ENCODE results near the gene MLLT3. TPM values are rescaled to one million over a fixed set of nuclear protein-coding genes. Genes with fewer than 3 reads are reported as not detected.

MLLT3 gene
- total and polyA plus RNA-seq, 2 of the 8 experiments (the other 6 are each of a cell fraction or from before 2014, with no cell fraction given): 5.9 to 9.6 TPM

DNA sequence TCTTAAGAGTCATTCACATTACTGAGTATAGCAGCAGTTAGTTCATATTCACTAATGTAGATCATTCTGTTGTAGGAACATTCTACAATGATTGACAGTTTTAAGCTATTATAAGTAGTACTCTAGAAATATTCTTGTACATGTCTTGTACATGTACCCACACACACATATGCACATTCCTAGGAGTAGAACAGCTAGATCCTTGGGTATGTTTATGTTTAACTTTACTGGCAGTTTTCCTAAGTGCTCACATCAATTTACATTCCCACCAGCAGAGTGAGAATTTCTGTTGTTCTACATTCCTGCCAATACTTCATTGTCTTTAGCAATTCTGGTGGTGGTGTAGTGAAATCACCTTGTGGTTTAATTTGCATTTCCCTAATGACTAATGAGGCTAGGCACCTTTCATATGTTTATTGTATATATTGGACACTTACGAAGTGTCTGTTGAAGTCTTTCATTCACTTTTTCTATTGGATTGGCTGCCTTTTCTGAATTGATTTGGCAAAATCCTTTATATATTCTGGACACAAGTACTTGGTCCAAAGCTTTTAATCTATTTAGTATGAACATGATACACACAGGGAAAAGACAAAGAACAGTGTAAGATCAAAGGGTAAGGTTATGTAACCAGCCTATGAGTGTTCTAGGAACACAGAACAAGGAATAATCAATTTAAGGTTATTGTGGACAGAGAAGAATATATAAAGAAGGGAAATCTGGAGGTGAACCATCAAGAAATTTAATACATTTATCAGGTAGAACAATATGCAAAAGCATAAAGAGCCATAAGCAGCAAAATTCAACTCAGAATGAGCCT lies 95.6 kb downstream of the MLLT3 start:
- Histone ChIP-seq H3K14ac (ENCODE audit: insufficient read length) (no peak overlapping the region), H4K91ac (replicated peaks; ENCODE audit: insufficient read length, low read length) (no peak overlapping the region), H4K8ac (ENCODE audit: extremely low read depth, insufficient read depth, low read length) (no peak overlapping the region), H3K36me3 (ENCODE audit: control insufficient read depth in 2 of 4, insufficient read depth in 4 of 4, low read length in 3 of 4) (no peaks in the 10 kb centered on the region), H3K79me2 (ENCODE audit: control insufficient read depth in 1 of 2, insufficient read depth in 2 of 2, low read length in 2 of 2) (no peaks in the 10 kb centered on the region), H4K20me1 (replicated peaks in 1 of 2; ENCODE audit: control insufficient read depth in 1 of 2, insufficient read depth in 2 of 2, low read length in 2 of 2) (no peaks in the 10 kb centered on the region), H3K27me3 (replicated peaks in 1 of 4; ENCODE audit: control insufficient read depth in 3 of 4, extremely low read depth in 1 of 4, insufficient read depth in 3 of 4, low read length in 3 of 4) (no peaks in the 10 kb centered on the region), H2BK5ac (ENCODE audit: low read depth, low read length) (no peak overlapping the region), H2BK15ac (ENCODE audit: low read length) (no peak overlapping the region), H3K4ac (replicated peaks; ENCODE audit: insufficient read length, low read depth, low read length) (no peak overlapping the region), H2BK20ac (ENCODE audit: low read length) (no peak overlapping the region), H3K9ac (replicated peaks in 1 of 4; ENCODE audit: extremely low read depth in 1 of 4, low read depth in 3 of 4, low read length in 3 of 4) (no peak overlapping the region), H4K5ac (ENCODE audit: insufficient read length, low read depth, low read length) (no peak overlapping the region), H3K4me1 (replicated peaks in 1 of 4; ENCODE audit: control insufficient read depth in 3 of 4, insufficient read depth in 4 of 4, low read length in 3 of 4) (no peaks in the 10 kb centered on the region), H3K23ac (ENCODE audit: insufficient read length) (no peak overlapping the region), H3K9me3 (ENCODE audit: insufficient read depth in 2 of 2, low read depth in 1 of 2, low read length in 1 of 2) (no peaks in the 10 kb centered on the region; a peak in 1 of 4 replicates), H3K18ac (ENCODE audit: extremely low read depth, low read length) (no peak overlapping the region), H3K23me2 (ENCODE audit: low read depth, low read length) (no peaks in the 10 kb centered on the region), H3K79me1 (ENCODE audit: low read depth, low read length) (no peaks in the 10 kb centered on the region), H2AK5ac (ENCODE audit: low read depth, low read length) (no peak overlapping the region), H3K56ac (replicated peaks; ENCODE audit: insufficient read length, low read depth, low read length) (no peak overlapping the region), H2AFZ (ENCODE audit: low read length) (no peak overlapping the region), H2BK12ac (ENCODE audit: low read depth, low read length) (no peak overlapping the region), H3K4me2 (ENCODE audit: insufficient read depth in 1 of 2, low read depth in 2 of 2, low read length in 2 of 2) (no peak overlapping the region), H2BK120ac (replicated peaks; ENCODE audit: low read depth, low read length) (no peak overlapping the region), H3K27ac (ENCODE audit: low read depth, low read length) (no peak overlapping the region), H3K4me3 (ENCODE audit: extremely low read depth in 1 of 4, insufficient read depth in 2 of 4, low read depth in 3 of 4, low read length in 4 of 4) (no peak overlapping the region)
- FAIRE-seq: no peak
- no peak for DNase-seq (ENCODE audit: low read depth in 1 of 2, low spot score in 2 of 2)
- POLR2A ChIA-PET (ENCODE audit: partially characterized antibody): no interaction called here
- no peak for TF ChIP-seq SP4 (IDR thresholded peaks at IDR 0.05; ENCODE audit: low read length)
- TF ChIP-seq EP300 (IDR thresholded peaks at IDR 0.05; ENCODE audit: borderline replicate concordance in 1 of 2, low read depth in 2 of 2, low read length in 2 of 2): no peak
- no peak for TF ChIP-seq POU5F1 (IDR thresholded peaks at IDR 0.05; ENCODE audit: low read depth, low read length)
- peak; percentile 83 for TF ChIP-seq TEAD4 (IDR thresholded peaks at IDR 0.05; ENCODE audit: low read depth, low read length)
- no peak for TF ChIP-seq YY1 (IDR thresholded peaks at IDR 0.05; ENCODE audit: low read depth, low read length)
- WGBS, 2 experiments (ENCODE audit: extremely low coverage in 1 of 2, insufficient coverage in 1 of 2, insufficient read length in 1 of 2, insufficient replicate concordance in 2 of 2, low coverage in 1 of 2, low lambda C conversion rate in 2 of 2, missing lambda C conversion rate in 1 of 2): 62% methylated on average over 1 of the region's 1 CpG; no CpG with 5 or more reads in 1 of the 2 experiments
- CTCF ChIA-PET (ENCODE audit: partially characterized antibody): interaction anchor here (0.9 to 3.2 kb wide), 7 partner anchors 9 to 96 kb away, joined by 3 to 24 read pairs (median 4); partner anchors contain the start of gene MLLT3

Data from H1 (cell line).